Hepatocyte (in vitro differentiated cells): ENCODE measurements around the gene ARL2.

Experiments used
- EZH2 ChIP-seq: fragments of 200-600 bp; sonication (generic); IDR thresholded peaks from 2 replicates; pipeline ENCODE4 v1.6.1; 2016; ENCODE audit warnings: antibody characterized with exemption, mild to moderate bottlenecking, borderline replicate concordance
- EZH2phosphoT487 ChIP-seq: fragments of 200-600 bp; sonication (generic); IDR thresholded peaks from one replicate; pipeline ENCODE4 v1.6.1; 2018; ENCODE audit warnings: antibody characterized with exemption, mild to moderate bottlenecking, low read depth, moderate library complexity; ENCODE audit not compliant: unreplicated experiment, severe bottlenecking
- TF ChIP-seq, protein P1 (sequence below): fragments of 200-600 bp; sonication (generic); IDR thresholded peaks from 2 replicates; pipeline ENCODE4 v1.5.1; 2016; ENCODE audit warnings: antibody characterized with exemption, mild to moderate bottlenecking; ENCODE audit not compliant: poor library complexity

GRCh38 chr11:65035579-65035978 is 21.6 kb downstream of the ARL2 start:
- TF ChIP-seq, protein P1, sequence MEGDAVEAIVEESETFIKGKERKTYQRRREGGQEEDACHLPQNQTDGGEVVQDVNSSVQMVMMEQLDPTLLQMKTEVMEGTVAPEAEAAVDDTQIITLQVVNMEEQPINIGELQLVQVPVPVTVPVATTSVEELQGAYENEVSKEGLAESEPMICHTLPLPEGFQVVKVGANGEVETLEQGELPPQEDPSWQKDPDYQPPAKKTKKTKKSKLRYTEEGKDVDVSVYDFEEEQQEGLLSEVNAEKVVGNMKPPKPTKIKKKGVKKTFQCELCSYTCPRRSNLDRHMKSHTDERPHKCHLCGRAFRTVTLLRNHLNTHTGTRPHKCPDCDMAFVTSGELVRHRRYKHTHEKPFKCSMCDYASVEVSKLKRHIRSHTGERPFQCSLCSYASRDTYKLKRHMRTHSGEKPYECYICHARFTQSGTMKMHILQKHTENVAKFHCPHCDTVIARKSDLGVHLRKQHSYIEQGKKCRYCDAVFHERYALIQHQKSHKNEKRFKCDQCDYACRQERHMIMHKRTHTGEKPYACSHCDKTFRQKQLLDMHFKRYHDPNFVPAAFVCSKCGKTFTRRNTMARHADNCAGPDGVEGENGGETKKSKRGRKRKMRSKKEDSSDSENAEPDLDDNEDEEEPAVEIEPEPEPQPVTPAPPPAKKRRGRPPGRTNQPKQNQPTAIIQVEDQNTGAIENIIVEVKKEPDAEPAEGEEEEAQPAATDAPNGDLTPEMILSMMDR, result no peak
- TF ChIP-seq EZH2 (no peak), EZH2phosphoT487 (no peak)
